ENCODE measurements around the gene MAB21L4. TPM values are rescaled to one million over a fixed set of nuclear protein-coding genes. Genes with fewer than 3 reads are reported as not detected.

The MAB21L4 gene
- total RNA-seq = not detected in 2 replicates

GRCh38 chr2:240895656-240896388, at the start of gene MAB21L4:
Gene MAB21L4 (minus strand): TSS chr2:240896156. CDS start chr2:240895997, 159 bp downstream.

GRCh38 chr2:240906141-240906910, 10.4 kb upstream of the MAB21L4 start, which contains the start of gene CROCC2:
Gene CROCC2 (plus strand): TSS chr2:240906336. CDS start chr2:240906514, 178 bp downstream.

GRCh38 chr2:240868286-240869108, 27.5 kb downstream of the MAB21L4 start, which contains the start of gene AGXT:
Gene AGXT (plus strand): TSS chr2:240868824. CDS start chr2:240868866, 42 bp downstream.

Other genes with a start within 250 kb of the MAB21L4 start
- gene AQP12B, start 213.3 kb downstream of the MAB21L4 start, total RNA-seq = not detected in 2 replicates
- gene AQP12A, start 204.3 kb downstream of the MAB21L4 start, total RNA-seq = not detected in 2 replicates
- gene KIF1A, start 75.9 kb downstream of the MAB21L4 start, total RNA-seq = 0.44 TPM in 1 of 2 replicates, not detected in the other
- gene AGXT, start 27.3 kb downstream of the MAB21L4 start, total RNA-seq = under 0.01 TPM in 1 of 2 replicates, not detected in the other
- not detected in 2 replicates for gene CROCC2, start 10.2 kb upstream of the MAB21L4 start, total RNA-seq
- gene SNED1, start 102.5 kb upstream of the MAB21L4 start, total RNA-seq = 7.8 and 19.8 TPM in 2 replicates
- gene MTERF4, start 206.1 kb upstream of the MAB21L4 start, total RNA-seq = 16.8 and 48.6 TPM in 2 replicates